Left lung (tissue), 10 donors: ENCODE measurements around the gene WNT4. TPM values are rescaled to one million over a fixed set of nuclear protein-coding genes. Genes with fewer than 3 reads are reported as not detected.

ENCODE experiments used
- ATAC-seq: fragments of 200-7000 bp; cut with Tn5 transposase; one replicate; pipeline ENCODE4 v1.9.1; 2020; ENCODE audit warnings: moderate library complexity
- DNase-seq, 4 donors: peaks; one replicate each; pipeline ENCODE4 v3.0.0-alpha.2; 2013 to 2020
- H3K27ac ChIP-seq, 2 donors: fragments of 200-600 bp; sonication (generic) in 1 of 2; one replicate each; pipeline versions ENCODE4 v1.5.0 to v1.8.0; 2020 to 2021
- H3K27me3 ChIP-seq, 2 donors: fragments of 200-600 bp; sonication (generic) in 1 of 2; one replicate each; pipeline versions ENCODE4 v1.5.0 to v1.8.0; 2020 to 2021
- H3K36me3 ChIP-seq, 2 donors: fragments of 200-600 bp; sonication (generic) in 1 of 2; one replicate each; pipeline versions ENCODE4 v1.5.0 to v1.8.0; 2020 to 2021
- H3K4me1 ChIP-seq, 2 donors: fragments of 200-600 bp; one replicate each; pipeline ENCODE4 v1.8.0; 2021
- H3K4me3 ChIP-seq, 2 donors: fragments of 200-600 bp; sonication (generic) in 1 of 2; one replicate each; pipeline versions ENCODE4 v1.5.0 to v1.8.0; 2020 to 2021; ENCODE audit warnings: mild to moderate bottlenecking in 1 of 2
- H3K9me3 ChIP-seq, 2 donors: fragments of 200-600 bp; sonication (generic) in 1 of 2; one replicate each; pipeline versions ENCODE4 v1.5.0 to v1.8.0; 2020 to 2021
- intact Hi-C, 2 donors: fragments of 100-400 bp; cut with DNase I; formaldehyde crosslinking; loops; one replicate each; pipeline versions ENCODE4 v1.11.2 to v1.14.2; 2022
- polyA plus RNA-seq, 6 donors: library from polyadenylated mRNA; unstranded; fragments of 120-200 nt; gene quantifications; one replicate each; pipeline ENCODE4 v1.2.1, GENCODE V29; 2013; ENCODE audit not compliant: insufficient read length in 6 of 6
- total RNA-seq, 2 donors: library from RNA; stranded (reverse); fragmentation: NEBNext Ultra II Directional; extraction: Animal tissue kit (Norgen Biotek cat#: 25700); gene quantifications; one replicate each; pipeline ENCODE4 v1.2.1, GENCODE V29; 2021
- TF ChIP-seq, protein P1 (sequence below), 2 donors: fragments of 200-600 bp; sonication (generic) in 1 of 2; IDR thresholded peaks; one replicate each; pipeline versions ENCODE4 v1.5.0 to v1.8.0; 2021; ENCODE audit warnings: antibody characterized with exemption in 2 of 2
- donor health status: DM: no; HTN: yes; CAD: no.
- donor health status: DM: no; HTN: no; CAD: no.

Gene WNT4
- total and polyA plus RNA-seq, 8 donors = 1.8 to 4.0 (median 2.8) TPM

DNA sequence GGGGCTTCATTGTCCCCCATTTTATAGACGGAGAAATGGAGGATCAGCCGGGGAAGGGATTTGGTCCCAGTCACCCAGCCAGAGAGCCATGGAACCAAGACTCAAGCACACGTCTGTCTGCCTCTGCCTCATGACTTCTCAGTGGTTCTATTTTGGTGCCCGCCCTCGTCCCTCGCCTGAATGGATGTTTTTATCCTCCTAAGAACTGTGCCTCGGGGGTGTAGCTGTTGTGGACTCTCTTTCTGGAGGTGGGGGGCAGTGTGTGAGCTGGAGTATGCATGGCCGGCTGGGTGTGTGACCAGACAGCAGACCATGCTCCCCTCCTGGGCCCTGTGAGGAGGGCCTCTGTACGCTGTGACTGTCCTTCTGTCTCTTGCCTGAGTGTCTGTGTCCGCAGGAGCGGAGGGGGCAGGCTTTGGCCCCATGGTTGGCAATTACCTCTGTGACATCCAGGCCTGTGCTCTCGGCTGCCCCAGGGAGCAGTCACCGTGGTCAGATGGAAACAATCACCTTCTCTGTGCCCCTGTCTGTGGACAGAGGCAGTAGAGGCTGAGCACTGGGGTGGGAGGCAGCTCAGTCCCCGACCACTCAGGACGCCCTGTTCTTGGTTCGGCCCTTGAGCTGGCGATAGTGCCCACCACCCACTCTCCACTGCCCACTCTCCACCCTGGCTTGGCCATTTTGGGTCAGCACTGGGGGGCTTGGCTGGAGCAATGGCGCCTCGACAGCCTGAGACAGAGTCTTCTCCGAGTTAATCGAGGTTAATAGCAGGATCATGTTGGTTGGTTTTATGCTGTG, 20.4 kb downstream of the WNT4 start:
- ATAC-seq (no peak), DNase-seq (peak in 1 of 4 donors; percentile 64)
- TF ChIP-seq, protein P1, sequence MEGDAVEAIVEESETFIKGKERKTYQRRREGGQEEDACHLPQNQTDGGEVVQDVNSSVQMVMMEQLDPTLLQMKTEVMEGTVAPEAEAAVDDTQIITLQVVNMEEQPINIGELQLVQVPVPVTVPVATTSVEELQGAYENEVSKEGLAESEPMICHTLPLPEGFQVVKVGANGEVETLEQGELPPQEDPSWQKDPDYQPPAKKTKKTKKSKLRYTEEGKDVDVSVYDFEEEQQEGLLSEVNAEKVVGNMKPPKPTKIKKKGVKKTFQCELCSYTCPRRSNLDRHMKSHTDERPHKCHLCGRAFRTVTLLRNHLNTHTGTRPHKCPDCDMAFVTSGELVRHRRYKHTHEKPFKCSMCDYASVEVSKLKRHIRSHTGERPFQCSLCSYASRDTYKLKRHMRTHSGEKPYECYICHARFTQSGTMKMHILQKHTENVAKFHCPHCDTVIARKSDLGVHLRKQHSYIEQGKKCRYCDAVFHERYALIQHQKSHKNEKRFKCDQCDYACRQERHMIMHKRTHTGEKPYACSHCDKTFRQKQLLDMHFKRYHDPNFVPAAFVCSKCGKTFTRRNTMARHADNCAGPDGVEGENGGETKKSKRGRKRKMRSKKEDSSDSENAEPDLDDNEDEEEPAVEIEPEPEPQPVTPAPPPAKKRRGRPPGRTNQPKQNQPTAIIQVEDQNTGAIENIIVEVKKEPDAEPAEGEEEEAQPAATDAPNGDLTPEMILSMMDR (IDR thresholded peaks at IDR 0.05) = no peak
- intact Hi-C loops = no loop called here
- H3K27me3 ChIP-seq = no peaks in the 10 kb centered on the region
- H3K36me3 ChIP-seq = peaks cover 0 to 37% of the 10 kb centered on the region in 2 donors
- H3K27ac ChIP-seq = no peak overlapping the region
- no peaks in the 10 kb centered on the region for H3K9me3 ChIP-seq
- no peak overlapping the region for H3K4me3 ChIP-seq
- peaks cover 0 to 9% of the 10 kb centered on the region in 2 donors for H3K4me1 ChIP-seq

DNA sequence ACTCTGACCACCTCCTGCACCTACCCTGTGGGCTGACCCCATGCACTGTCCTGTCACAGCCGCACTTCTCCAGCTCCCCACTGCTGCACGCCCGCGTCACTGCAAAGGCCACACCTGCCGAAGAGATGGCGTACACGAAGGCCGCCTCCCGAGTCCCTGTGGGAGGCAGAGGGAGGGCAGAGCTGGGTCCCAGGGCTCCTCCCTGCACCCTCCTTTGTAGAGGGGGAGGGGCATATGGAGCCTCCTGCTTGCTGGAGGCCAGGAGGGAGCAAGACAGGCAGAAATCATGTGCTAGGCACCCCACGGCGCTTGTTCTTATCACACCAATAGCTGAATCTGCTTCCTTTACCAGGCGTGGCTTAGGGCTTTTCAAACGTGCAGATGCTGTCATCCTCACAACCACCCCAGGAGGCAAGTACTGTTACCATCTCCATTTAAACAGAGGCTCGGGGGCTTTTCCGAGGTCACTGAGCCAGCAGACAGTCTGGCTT, 21.4 kb downstream of the WNT4 start:
- TF ChIP-seq, protein P1 (IDR thresholded peaks at IDR 0.05) = no peak
- no peak overlapping the region for H3K4me3 ChIP-seq
- no peak overlapping the region for H3K27ac ChIP-seq
- no peaks in the 10 kb centered on the region for H3K9me3 ChIP-seq
- H3K27me3 ChIP-seq = no peaks in the 10 kb centered on the region
- peak in 1 of 4 donors; percentile 71 for DNase-seq
- H3K4me1 ChIP-seq = peaks cover 0 to 13% of the 10 kb centered on the region in 2 donors
- intact Hi-C loops = no loop called here
- no peak for ATAC-seq
- peaks cover 0 to 39% of the 10 kb centered on the region in 2 donors for H3K36me3 ChIP-seq

DNA sequence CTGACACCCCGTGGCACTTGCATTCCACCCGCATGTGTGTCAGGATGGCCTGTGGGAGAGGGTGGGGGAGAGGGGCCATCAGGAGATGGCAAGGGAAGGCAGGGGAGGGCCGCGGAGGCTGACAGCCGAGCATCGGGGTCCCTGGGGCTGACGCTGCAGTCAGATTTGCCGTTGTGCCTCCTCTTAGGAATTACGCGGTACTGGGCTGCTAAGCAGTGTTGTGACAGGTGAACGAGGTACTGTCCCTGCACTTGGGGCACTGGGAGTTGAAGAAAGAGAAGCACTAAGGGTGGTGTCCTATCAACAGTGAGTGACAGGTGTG, 22.5 kb downstream of the WNT4 start:
- no peak for DNase-seq
- ATAC-seq = no peak
- intact Hi-C loops = no loop called here
- TF ChIP-seq, protein P1 (IDR thresholded peaks at IDR 0.05) = no peak
- Histone ChIP-seq H3K4me3 (no peak overlapping the region), H3K4me1 (peaks cover 0 to 13% of the 10 kb centered on the region in 2 donors), H3K27ac (no peak overlapping the region), H3K36me3 (peaks cover 0 to 39% of the 10 kb centered on the region in 2 donors), H3K27me3 (no peaks in the 10 kb centered on the region), H3K9me3 (no peaks in the 10 kb centered on the region)

DNA sequence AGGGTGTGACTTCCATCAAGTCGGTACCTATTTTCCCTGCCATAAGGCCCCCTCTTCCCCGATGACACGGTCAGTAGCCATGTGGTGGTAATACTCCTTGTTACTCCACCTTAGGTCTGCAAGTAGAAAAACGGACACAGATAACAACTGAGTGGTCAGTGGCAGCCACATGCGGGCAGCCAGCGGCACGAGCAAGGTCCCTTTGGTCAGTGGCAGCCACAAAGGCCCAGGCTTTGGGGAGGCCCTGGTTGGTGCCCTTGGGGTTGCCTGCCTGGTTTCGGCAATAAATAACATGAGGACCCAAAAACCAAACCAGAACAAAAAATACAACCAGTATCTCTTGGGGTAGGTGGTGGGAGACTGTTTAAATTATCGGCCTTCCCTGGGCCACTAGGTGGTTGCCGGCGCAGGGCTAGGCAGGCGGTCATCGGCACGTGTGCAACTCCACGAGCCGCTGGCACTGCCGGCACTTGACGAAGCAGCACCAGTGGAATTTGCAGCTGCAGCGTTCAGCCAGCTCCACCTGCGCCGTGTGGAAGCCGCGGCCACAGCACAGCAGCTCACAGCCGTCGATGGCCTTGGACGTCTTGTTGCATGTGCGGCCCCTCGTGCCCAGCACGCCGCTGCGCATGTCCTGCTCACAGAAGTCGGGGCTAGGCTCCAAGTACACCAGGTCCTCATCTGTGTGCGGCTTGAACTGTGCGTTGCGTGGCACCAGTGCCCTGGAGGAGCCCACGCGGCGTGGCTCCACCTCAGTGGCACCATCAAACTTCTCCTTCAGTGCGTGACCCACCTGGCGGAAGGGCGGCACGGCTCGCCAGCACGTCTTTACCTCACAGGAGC, 23.1 kb downstream of the WNT4 start:
- Histone ChIP-seq H3K27me3 (no peaks in the 10 kb centered on the region), H3K36me3 (peaks cover 0 to 45% of the 10 kb centered on the region in 2 donors), H3K4me3 (no peak overlapping the region), H3K4me1 (peaks cover 0 to 13% of the 10 kb centered on the region in 2 donors), H3K27ac (no peak overlapping the region), H3K9me3 (no peaks in the 10 kb centered on the region)
- TF ChIP-seq, protein P1 (IDR thresholded peaks at IDR 0.05) = no peak
- ATAC-seq (no peak), DNase-seq (peak in 1 of 4 donors; percentile 78)
- intact Hi-C loops = no loop called here
